NCI-H1417 (cell line): ENCODE data around the gene RHOH.
A peak's percentile ranks its signal among the peaks of the same experiment; 100 is the strongest.

Source experiments
- DNase-seq, 3 experiments: peaks; one replicate each; lab custom pipeline; 2025; lab: John Stamatoyannopoulos, UW

The RHOH gene

GRCh38 chr4:40190019-40190418, 6.8 kb upstream of the RHOH start:
- peak in 2 of 3 experiments; percentile 30 to 73 for DNase-seq

- no peak for DNase-seq
Observed at GRCh38 chr4:40190465-40190864, 6.4 kb upstream of the RHOH start.

- peak in 2 of 3 experiments; percentile 38 to 85 for DNase-seq
Observed at GRCh38 chr4:40190880-40191815, 5.7 kb upstream of the RHOH start.

- DNase-seq: peak in 1 of 3 experiments; percentile 62
Observed at GRCh38 chr4:40192114-40193015, 4.5 kb upstream of the RHOH start.

GRCh38 chr4:40193016-40193571, 3.7 kb upstream of the RHOH start:
- no peak for DNase-seq

- DNase-seq: no peak
Observed at GRCh38 chr4:40193578-40193977, 3.3 kb upstream of the RHOH start.

GRCh38 chr4:40194602-40195161, 2.1 kb upstream of the RHOH start:
- no peak for DNase-seq

- no peak for DNase-seq
Observed at GRCh38 chr4:40195182-40196177, 1.4 kb upstream of the RHOH start.

- DNase-seq: no peak
Observed at GRCh38 chr4:40196272-40196671, 559 bp upstream of the RHOH start.

- DNase-seq: no peak
Observed at GRCh38 chr4:40197879-40198689, 1.3 kb downstream of the RHOH start.

- no peak for DNase-seq
Observed at GRCh38 chr4:40199179-40199670, 2.4 kb downstream of the RHOH start.

GRCh38 chr4:40199999-40200874, 3.4 kb downstream of the RHOH start:
- DNase-seq: no peak

- no peak for DNase-seq
Observed at GRCh38 chr4:40200875-40201801, 4.3 kb downstream of the RHOH start.

- no peak for DNase-seq
Observed at GRCh38 chr4:40201898-40202297, 5.1 kb downstream of the RHOH start.

- DNase-seq: no peak
Observed at GRCh38 chr4:40202474-40202873, 5.6 kb downstream of the RHOH start.

GRCh38 chr4:40204507-40205258, 7.9 kb downstream of the RHOH start:
- DNase-seq: no peak
